ENCODE results near the gene FMNL3. TPM values are rescaled to one million over a fixed set of nuclear protein-coding genes. Genes with fewer than 3 reads are reported as not detected.

Gene FMNL3
- total RNA-seq, 2 experiments from 2014 or later, result 20.0 to 20.7 TPM

Other genes with a start within 250 kb of the FMNL3 start
- gene KCNH3, start 168.4 kb downstream of the FMNL3 start, total RNA-seq, result under 1 TPM; 0.57 to 0.91 TPM
- 10 to 100 TPM; 49.8 to 52.7 TPM for gene MCRS1, start 139.3 kb downstream of the FMNL3 start, total RNA-seq
- gene FAM186B, start 101.8 kb downstream of the FMNL3 start, total RNA-seq, result under 1 TPM in 1 of 2 experiments, not detected in 1; 0.12 TPM
- gene PRPF40B, start 83.8 kb downstream of the FMNL3 start, total RNA-seq, result 1 to 10 TPM; 7.2 to 7.7 TPM
- gene TMBIM6, start 34.2 kb upstream of the FMNL3 start, total RNA-seq, result 100 to 1,000 TPM; 466 to 498 TPM
- 1 to 10 TPM; 2.8 TPM for gene NCKAP5L, start 121.0 kb upstream of the FMNL3 start, total RNA-seq
- 1 to 10 TPM; 2.4 to 4.1 TPM for gene BCDIN3D, start 135.7 kb upstream of the FMNL3 start, total RNA-seq
- under 1 TPM; 0.17 to 0.42 TPM for gene FAIM2, start 196.5 kb upstream of the FMNL3 start, total RNA-seq
- not detected for gene AQP2, start 243.3 kb upstream of the FMNL3 start, total RNA-seq

Measured in activated naive CD4-positive, alpha-beta T cell treated with anti-CD3 and anti-CD28 coated beads for 36 hours (primary cell).